Omental fat pad (tissue), 4 donors: Measurements from ENCODE around the gene SLC2A14. TPM values are rescaled to one million over a fixed set of nuclear protein-coding genes. Genes with fewer than 3 reads are reported as not detected.
"Not testable (repeated sequence)": the region's sequence is repeated elsewhere in the genome, so short reads cannot be mapped to it uniquely, and the experiment has no call there.

ENCODE experiments used
- ATAC-seq: fragments of 150-250 bp; one replicate; pipeline ENCODE4 v1.9.1; 2016; ENCODE audit warnings: mild to moderate bottlenecking, moderate library complexity; ENCODE audit not compliant: low FRiP score
- DNase-seq: peaks from one replicate; pipeline ENCODE4 v3.0.0-alpha.2; 2019; ENCODE audit warnings: low spot score
- CTCF ChIP-seq, 3 donors: fragments of 450-650 bp; IDR thresholded peaks; one replicate each; pipeline ENCODE4 v1.5.1; 2016 to 2017; ENCODE audit warnings: antibody characterized with exemption in 3 of 3, mild to moderate bottlenecking in 3 of 3, moderate library complexity in 2 of 3
- total RNA-seq, 4 donors: library from RNA; depleted of rRNA; stranded (reverse); fragments of >200 nt; gene quantifications; one replicate each; pipeline ENCODE4 v1.1.0, GENCODE V29; 2016

Gene SLC2A14
- total RNA-seq, 4 donors from 2014 or later: not detected

- no peak for TF ChIP-seq CTCF (IDR thresholded peaks at IDR 0.05)
- DNase-seq: no peak
- ATAC-seq: no peak
Observed at GRCh38 chr12:7905071-7905470, 32.4 kb upstream of the SLC2A14 start.

- ATAC-seq, DNase-seq: not testable (repeated sequence)
Observed at GRCh38 chr12:7902416-7902815, 29.7 kb upstream of the SLC2A14 start.

- TF ChIP-seq CTCF (IDR thresholded peaks at IDR 0.05): no peak
- no peak for ATAC-seq
- DNase-seq: no peak
Observed at GRCh38 chr12:7899755-7900154, 27.0 kb upstream of the SLC2A14 start.

GRCh38 chr12:7896726-7897125, 24.0 kb upstream of the SLC2A14 start:
- DNase-seq, ATAC-seq: not testable (repeated sequence)

- TF ChIP-seq CTCF (IDR thresholded peaks at IDR 0.05): no peak
- ATAC-seq: no peak
- no peak for DNase-seq
Observed at GRCh38 chr12:7892186-7892980, 19.7 kb upstream of the SLC2A14 start.

GRCh38 chr12:7884689-7885088, 12.0 kb upstream of the SLC2A14 start:
- ATAC-seq: no peak
- DNase-seq: no peak
- no peak for TF ChIP-seq CTCF (IDR thresholded peaks at IDR 0.05)

GRCh38 chr12:7881736-7882120, 9.0 kb upstream of the SLC2A14 start:
- not testable (repeated sequence) for ATAC-seq, DNase-seq

GRCh38 chr12:7880952-7881735, 8.4 kb upstream of the SLC2A14 start:
- not testable (repeated sequence) for ATAC-seq, DNase-seq

- DNase-seq: no peak
- no peak for ATAC-seq
- TF ChIP-seq CTCF (IDR thresholded peaks at IDR 0.05): no peak
Observed at GRCh38 chr12:7879246-7879645, 6.5 kb upstream of the SLC2A14 start.
